HG02623 (cell line): ENCODE results near the gene FAM3B.

Experiments
- ATAC-seq: cut with Tn5 transposase; IDR thresholded peaks from one replicate; pipeline ENCODE4 v1.9.1; 2021; ENCODE audit warnings: moderate library complexity; ENCODE audit not compliant: unreplicated experiment

Gene FAM3B

GRCh38 chr21:41390043-41390639 is 73.5 kb downstream of the FAM3B start:
- no peak for ATAC-seq

GRCh38 chr21:41393876-41394465 is 77.4 kb downstream of the FAM3B start:
- ATAC-seq, result no peak

- no peak for ATAC-seq
These were observed 80.0 kb downstream of the FAM3B start for GRCh38 chr21:41396558-41397075.

- ATAC-seq, result no peak
These were observed 80.9 kb downstream of the FAM3B start for GRCh38 chr21:41397471-41397891.

DNA sequence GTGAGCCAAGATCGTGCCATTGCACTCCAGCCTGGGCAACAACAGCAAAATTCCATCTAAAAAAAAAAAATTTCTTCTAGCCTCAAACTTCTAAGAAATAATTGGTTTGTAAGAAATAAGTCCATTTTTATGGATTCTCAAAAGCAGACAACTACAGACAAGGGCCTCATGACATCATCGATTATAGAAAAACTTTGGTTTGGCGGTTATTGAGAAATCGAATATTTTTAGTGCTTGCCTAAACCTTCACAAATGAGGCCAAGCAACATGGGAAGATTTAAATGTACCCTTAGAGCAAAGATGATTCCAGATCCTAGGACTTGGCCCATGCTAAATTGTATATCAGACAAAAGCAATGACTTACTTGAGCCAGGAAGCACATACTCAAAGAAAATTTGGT is 81.7 kb downstream of the FAM3B start:
- ATAC-seq, result no peak

- ATAC-seq, result no peak
These were observed 82.2 kb downstream of the FAM3B start for GRCh38 chr21:41398831-41399230.

- no peak for ATAC-seq
These were observed 82.7 kb downstream of the FAM3B start for GRCh38 chr21:41399246-41399800.

DNA sequence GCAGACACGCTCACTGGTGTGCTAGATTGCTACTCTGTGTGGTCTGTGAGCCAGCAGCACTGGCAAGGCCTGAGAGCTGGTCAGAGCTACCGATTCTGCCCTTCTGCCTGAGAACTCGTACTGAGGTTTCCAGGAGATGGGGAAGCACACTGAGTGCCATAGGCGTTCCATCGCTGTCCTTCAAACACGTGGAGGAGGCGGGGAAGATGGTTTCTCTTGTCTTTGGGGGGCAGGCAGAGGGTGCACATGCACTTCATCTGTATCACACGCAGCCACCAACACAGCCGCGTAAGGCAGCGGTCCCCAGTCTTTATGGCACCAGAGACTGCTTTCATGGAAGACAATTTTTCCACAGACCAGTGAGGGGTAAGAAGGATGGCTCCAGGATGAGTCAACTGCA is 85.6 kb downstream of the FAM3B start:
- ATAC-seq, result no peak

DNA sequence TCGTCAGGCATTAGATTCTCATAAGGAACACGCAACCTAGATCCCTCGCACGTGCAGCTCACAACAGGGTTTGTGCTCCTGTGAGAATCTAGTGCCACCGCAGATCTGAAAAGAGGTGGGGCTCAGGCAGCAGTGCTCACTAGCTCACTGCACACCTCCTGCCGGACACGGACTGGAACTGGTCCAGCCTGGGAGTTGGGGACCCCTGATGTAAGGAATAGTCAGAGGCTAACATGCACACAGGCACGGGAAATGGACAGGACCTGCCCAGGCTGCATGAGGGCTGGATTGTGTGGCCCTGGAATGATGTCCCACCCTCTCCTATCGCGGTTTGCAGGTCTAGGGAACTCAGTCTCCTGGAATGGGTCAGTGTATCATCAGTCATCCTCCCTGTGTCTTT is 86.2 kb downstream of the FAM3B start:
- ATAC-seq, result no peak

GRCh38 chr21:41403331-41403730 is 86.7 kb downstream of the FAM3B start:
- ATAC-seq, result no peak

DNA sequence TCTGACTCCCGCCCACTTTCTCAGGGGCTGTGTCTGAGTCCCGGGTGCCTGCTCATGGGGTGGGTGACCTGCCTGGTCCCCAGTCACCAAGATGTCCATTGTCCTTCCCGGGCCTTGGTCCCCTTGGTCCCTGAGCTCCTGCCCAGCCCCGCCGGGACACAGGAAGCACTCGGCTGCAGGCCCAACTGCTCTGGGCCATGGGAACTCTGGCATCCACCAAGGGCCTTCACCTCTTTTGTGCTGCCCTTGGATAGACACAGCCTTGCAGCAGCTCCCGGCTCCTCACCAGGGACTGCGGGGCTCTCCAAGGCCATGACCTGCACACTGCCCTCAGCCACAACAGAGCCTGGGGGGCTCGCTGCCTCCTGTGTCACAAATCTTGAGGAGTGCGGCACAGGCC is 87.4 kb downstream of the FAM3B start:
- no peak for ATAC-seq

DNA sequence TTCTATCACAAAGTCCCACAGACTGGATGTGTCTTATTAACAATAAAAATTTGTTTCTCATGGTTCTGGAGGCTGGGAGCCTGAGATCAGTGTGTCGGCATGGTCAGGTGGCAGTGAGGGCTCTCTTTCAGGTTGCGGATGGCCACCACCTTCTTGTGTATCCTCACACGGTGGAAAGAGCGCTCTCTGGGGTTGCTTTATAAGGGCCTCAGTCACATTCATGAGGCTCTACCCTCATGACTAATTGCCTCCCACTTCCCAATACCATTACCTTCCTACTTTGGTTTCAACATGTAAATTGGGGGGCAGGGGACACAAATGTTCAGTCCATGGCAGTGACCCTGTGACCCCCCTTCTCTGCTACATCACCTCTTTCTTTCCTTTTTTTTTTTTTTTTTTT is 88.7 kb downstream of the FAM3B start:
- ATAC-seq, result no peak

GRCh38 chr21:41406340-41406739 is 89.7 kb downstream of the FAM3B start:
- ATAC-seq, result no peak
